Measurements from ENCODE around the gene NTF4. TPM values are rescaled to one million over a fixed set of nuclear protein-coding genes. Genes with fewer than 3 reads are reported as not detected.
A peak's percentile ranks its signal among the peaks of the same experiment; 100 is the strongest.
"Not testable (repeated sequence)": the region's sequence is repeated elsewhere in the genome, so short reads cannot be mapped to it uniquely, and the experiment has no call there.

Gene NTF4
- total RNA-seq, 1 experiment from 2014 or later: 1.7 TPM

DNA sequence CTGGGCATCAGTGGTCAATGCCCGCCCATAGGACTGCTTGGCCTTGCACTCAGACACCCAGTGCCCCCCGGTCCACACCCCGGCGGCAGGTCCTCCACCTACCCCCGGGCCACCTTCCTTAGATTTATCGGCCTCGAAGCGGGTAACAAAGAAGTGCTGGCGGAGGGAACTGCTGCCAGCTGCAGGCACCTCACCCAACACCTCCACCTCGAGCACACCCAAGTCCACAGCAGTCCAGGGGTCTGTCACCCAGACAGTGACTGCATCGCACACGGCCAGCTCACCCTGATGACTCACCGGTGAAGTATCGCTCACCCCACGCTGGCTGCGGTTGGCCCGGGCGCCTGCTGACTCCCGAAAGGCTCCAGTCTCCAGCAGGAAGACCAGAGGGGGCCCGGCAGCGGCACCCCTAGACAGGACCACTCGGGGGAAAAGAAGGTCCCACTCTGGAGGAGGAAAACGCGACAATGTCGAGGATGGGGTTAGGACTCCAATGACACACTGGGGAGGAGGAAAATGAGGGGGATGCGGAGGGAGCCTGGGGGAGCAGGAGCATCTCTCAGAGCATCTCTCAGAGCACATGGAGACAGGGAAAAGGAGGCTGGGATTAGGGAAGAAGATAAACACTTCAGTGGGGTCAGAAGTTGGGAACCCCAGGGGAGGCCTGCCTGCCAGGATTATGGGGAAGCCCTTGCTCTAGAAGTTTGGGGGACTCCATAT is 25.9 kb downstream of the NTF4 start:
- H3K36me3 ChIP-seq (ENCODE audit: control insufficient read depth in 1 of 2, insufficient read depth in 2 of 2, low read length in 2 of 2); RAD21 ChIA-PET (ENCODE audit: low non-redundant PET in 1 of 2, low total read pairs in 2 of 2, uncharacterized antibody in 2 of 2, unreplicated experiment in 2 of 2); H3K27me3 ChIP-seq (ENCODE audit: insufficient read depth, low read length); H3K9me2 ChIP-seq (ENCODE audit: insufficient read depth); DNase-seq (ENCODE audit: low read depth, low spot score); H3K9me3 ChIP-seq (ENCODE audit: control insufficient read depth in 1 of 2, insufficient read depth in 1 of 2, low read depth in 1 of 2, low read length in 2 of 2); H4K20me1 ChIP-seq (ENCODE audit: insufficient read depth); BruUV-seq (replicated peaks); POLR2A ChIA-PET; CTCF ChIA-PET; intact Hi-C loops (cut with micrococcal nuclease); H3K79me2 ChIP-seq (ENCODE audit: insufficient read depth, low read length): not testable (repeated sequence)
- ATAC-seq: peak; percentile 87
- H3K4me1 ChIP-seq (ENCODE audit: control insufficient read depth in 1 of 2, insufficient read depth in 2 of 2, low read length in 2 of 2): peaks cover 25 to 45% of the 10 kb centered on the region in 2 experiments
- H3K4me3 ChIP-seq (replicated peaks in 1 of 2; ENCODE audit: low read depth in 1 of 2, low read length in 2 of 2): peak overlapping the region in 1 of 2 experiments; percentile 32; a peak in 2 of 4 replicates
- H3K4me2 ChIP-seq (ENCODE audit: low read length): peak overlapping the region; percentile 65
- TF ChIP-seq SP1 (IDR thresholded peaks at IDR 0.05; ENCODE audit: low read depth): 0 out of 2 replicates have a peak, but pooled peaks have one; percentile 27
- TF ChIP-seq JUND (IDR thresholded peaks at IDR 0.05): peak; percentile 78
- 0 out of 2 replicates have a peak, but pooled peaks have one; percentile 22 for TF ChIP-seq CBX3 (IDR thresholded peaks at IDR 0.05; ENCODE audit: low read depth)
- TF ChIP-seq FOSL1 (IDR thresholded peaks at IDR 0.05; ENCODE audit: low read depth): peak; percentile 82
- TF ChIP-seq, protein P1, sequence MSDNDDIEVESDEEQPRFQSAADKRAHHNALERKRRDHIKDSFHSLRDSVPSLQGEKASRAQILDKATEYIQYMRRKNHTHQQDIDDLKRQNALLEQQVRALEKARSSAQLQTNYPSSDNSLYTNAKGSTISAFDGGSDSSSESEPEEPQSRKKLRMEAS (IDR thresholded peaks at IDR 0.05): peak; percentile 73; the same call in 1 of the 2 replicates
- peak overlapping the region; percentile 16 for H2AFZ ChIP-seq (ENCODE audit: low read depth, low read length, poor library complexity, severe bottlenecking)
- peak overlapping the region; percentile 32; the same call in 1 of the 2 replicates for H3K9ac ChIP-seq (ENCODE audit: low read length)
- peak overlapping the region; percentile 60 for H3K27ac ChIP-seq (ENCODE audit: low read depth, low read length)

DNA sequence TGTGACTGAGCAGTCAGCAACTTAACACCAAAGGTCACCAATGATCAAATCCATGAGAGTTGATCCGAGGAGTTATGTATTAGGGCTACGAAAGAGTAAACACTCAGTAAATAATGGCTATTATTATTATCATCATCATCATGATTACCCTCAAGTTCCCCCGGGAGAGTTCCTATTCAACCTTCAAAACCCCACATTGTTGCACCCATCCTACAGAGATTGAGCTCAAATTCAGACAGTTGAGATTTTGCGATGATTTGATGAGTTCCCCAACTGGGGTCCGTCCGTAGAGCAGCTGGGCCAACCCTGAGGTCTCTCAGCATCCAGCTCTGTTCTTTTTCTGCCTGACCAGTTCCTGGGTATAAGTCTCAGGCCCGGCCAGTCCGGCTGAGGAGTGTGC is 26.5 kb downstream of the NTF4 start:
- CTCF ChIA-PET; H2AFZ ChIP-seq (ENCODE audit: low read depth, low read length, poor library complexity, severe bottlenecking); H3K79me2 ChIP-seq (ENCODE audit: insufficient read depth, low read length); H3K9me2 ChIP-seq (ENCODE audit: insufficient read depth); H3K27me3 ChIP-seq (ENCODE audit: insufficient read depth, low read length); BruUV-seq (replicated peaks); RAD21 ChIA-PET (ENCODE audit: low non-redundant PET in 1 of 2, low total read pairs in 2 of 2, uncharacterized antibody in 2 of 2, unreplicated experiment in 2 of 2); H3K9me3 ChIP-seq (ENCODE audit: control insufficient read depth in 1 of 2, insufficient read depth in 1 of 2, low read depth in 1 of 2, low read length in 2 of 2); DNase-seq (ENCODE audit: low read depth, low spot score); H4K20me1 ChIP-seq (ENCODE audit: insufficient read depth); H3K36me3 ChIP-seq (ENCODE audit: control insufficient read depth in 1 of 2, insufficient read depth in 2 of 2, low read length in 2 of 2); intact Hi-C loops (cut with micrococcal nuclease); ATAC-seq; POLR2A ChIA-PET: not testable (repeated sequence)
- Histone ChIP-seq H3K4me3 (replicated peaks in 1 of 2; ENCODE audit: low read depth in 1 of 2, low read length in 2 of 2) (peak overlapping the region in 1 of 2 experiments; percentile 32; a peak in 1 of 4 replicates), H3K4me2 (ENCODE audit: low read length) (peak overlapping the region; percentile 65), H3K9ac (ENCODE audit: low read length) (0 out of 2 replicates have a peak overlapping the region, but pooled peaks have one; percentile 32), H3K27ac (ENCODE audit: low read depth, low read length) (peak overlapping the region; percentile 60), H3K4me1 (ENCODE audit: control insufficient read depth in 1 of 2, insufficient read depth in 2 of 2, low read length in 2 of 2) (peaks cover 25 to 44% of the 10 kb centered on the region in 2 experiments)
